ENCODE results near the gene GNG12.

GNG12 gene

DNA sequence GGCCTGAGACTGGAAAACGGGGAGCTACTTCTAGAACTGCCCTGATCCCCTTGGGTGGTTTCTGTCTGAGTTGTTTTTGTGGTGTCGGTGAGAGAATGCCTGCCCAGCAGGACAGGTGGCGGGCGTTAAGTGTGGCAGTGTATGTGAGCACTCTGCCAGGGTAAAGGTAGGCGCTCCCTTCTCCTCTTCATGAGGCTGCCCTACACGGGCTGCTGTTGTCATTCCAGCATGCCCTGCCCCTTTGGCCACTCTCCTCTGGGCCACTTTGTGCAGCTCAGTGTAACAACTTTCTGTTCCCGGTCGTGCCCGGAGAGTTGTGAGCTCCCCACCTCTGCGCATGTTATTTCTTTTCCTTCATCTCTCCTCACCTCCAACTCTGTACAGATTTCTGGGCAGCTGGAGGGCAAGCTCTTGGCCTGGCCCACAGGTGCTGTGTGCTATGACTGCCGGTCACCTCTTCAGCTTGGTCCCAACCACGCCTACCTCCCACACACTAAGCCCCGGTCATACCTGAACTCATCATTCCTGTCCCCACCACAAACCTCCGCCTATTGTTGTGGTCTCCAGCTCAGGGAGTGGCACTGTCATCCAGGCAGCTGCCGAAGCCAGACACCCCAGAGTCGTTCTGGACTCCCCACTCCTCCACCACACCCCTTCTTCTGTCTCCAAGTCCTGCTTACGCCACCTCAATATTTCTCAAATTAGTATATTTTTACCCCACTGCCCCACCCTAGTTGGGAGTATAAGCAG is 79.3 kb downstream of the GNG12 start:
- no peak for DNase-seq (ENCODE audit: low spot score)

DNA sequence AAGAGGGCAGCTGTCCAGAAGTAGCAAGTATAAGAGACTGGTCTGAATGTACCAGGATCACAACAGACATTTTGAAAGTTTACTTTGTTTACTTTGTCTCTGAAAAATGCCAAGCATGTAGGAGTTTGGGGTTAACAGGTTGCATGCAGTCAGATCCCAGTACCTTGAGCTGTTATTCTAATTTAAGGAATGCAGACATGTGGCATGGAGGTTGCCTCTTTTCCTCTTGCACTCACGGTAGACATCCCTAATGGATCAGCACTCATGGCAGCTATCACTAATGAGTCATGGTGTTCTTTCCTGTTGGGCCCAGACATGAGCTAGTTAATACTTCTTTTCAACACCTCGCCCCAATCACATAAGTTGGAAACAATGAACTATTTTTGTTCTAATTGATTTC is 81.0 kb downstream of the GNG12 start:
- DNase-seq (ENCODE audit: low spot score) = no peak

DNA sequence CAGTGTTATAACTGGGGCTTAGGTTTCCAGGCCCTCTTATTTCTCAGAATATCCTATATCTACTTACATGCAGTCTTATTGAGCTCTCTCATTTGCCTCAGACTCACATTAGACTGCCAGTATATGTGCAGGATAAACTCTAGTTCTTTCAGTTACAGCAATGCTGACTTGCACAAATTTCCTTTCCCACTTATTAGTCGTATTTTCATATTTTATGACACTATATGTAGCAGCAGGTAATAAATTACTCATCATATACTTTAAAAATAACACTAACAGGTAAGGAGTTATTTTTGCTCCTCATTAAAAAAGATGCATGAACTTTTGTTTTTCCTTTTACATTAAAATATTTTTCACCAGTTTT is 82.6 kb downstream of the GNG12 start:
- no peak for DNase-seq (ENCODE audit: low spot score)

DNA sequence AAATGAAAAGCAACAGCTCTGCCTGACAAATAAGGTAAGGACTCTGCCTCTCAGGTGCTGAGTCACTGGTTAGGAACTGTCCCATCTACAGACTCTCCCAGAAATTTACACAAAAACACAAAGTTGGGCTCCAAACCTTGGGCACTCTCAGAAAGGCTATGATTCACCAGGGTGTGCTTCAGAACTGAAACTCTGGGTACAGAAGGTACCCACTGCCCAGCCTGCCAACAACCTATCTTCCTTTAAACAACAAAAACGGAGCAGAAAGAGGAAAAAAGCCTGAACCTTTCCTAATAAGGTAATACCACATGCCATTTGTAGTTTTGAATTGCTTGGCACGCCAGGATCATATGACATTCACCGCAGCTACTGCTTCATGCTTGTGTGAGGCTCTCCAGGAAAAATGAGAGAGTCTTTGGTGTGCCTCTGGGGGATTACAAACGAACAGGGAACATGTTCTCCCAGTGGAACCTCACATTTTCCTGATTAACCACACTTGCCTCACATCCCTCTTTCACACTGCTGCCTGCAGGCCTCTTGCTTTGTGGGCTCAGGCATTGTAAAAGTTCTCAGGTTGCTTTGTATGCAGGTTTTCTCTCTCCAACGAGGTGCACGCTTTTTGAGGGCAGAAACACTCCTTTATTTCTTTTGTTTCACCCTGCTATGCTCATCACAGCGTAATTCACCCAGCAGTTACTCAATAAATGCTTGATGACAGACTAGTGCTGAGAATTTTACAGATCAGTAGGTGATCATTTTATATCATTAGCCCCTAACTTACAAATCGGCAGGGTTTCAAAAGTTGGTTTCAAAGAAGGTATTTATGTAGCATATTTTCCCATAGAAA is 83.2 kb downstream of the GNG12 start:
- DNase-seq (ENCODE audit: low spot score) = no peak

DNA sequence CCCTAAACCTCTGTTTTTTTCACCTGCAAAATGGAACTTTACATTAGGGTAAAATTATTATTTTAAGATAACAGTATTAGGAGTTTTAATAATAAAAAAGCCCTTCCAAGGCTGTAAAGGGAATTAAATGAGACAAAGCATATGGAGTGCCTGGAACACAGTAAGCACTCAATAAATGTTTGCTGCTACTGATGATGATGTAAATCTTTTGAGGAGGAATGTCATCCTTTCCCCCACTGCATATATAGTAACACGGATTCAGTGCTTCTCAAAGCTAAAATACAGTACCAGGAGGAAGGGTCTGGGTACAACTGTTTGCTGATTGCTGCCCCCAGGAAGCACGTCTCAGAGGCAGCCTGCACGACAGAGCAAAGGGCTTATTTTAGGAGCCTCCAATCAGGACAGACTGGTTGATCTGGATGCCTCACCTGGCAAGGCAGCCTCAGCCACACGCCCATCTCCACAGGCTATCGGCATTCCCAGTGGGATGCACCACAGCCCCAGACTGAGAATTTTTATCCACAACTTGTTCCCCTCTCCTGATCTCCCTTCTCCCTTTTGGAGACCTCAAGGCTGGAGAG is 83.9 kb downstream of the GNG12 start:
- DNase-seq (ENCODE audit: low spot score) = no peak

DNA sequence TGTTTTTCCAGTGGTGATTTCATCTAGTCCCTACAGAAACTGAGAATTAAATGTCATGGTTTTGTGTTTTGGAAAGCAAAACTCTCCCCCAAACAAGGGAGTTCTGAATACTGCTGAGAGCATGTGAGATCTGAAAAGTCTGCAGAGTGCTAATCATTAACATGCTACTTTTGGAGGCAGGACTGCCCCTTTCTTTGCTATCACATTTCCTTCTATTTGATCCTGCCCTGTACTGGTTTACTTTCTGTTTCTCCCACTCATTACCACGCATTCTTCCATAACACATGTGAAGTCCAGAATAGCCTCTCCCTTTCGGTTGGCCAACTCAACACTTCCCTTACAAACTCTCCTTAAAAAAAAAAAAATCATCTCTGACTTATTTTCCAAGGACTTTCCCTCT is 84.6 kb downstream of the GNG12 start:
- DNase-seq (ENCODE audit: low spot score) = peak; percentile 41

DNA sequence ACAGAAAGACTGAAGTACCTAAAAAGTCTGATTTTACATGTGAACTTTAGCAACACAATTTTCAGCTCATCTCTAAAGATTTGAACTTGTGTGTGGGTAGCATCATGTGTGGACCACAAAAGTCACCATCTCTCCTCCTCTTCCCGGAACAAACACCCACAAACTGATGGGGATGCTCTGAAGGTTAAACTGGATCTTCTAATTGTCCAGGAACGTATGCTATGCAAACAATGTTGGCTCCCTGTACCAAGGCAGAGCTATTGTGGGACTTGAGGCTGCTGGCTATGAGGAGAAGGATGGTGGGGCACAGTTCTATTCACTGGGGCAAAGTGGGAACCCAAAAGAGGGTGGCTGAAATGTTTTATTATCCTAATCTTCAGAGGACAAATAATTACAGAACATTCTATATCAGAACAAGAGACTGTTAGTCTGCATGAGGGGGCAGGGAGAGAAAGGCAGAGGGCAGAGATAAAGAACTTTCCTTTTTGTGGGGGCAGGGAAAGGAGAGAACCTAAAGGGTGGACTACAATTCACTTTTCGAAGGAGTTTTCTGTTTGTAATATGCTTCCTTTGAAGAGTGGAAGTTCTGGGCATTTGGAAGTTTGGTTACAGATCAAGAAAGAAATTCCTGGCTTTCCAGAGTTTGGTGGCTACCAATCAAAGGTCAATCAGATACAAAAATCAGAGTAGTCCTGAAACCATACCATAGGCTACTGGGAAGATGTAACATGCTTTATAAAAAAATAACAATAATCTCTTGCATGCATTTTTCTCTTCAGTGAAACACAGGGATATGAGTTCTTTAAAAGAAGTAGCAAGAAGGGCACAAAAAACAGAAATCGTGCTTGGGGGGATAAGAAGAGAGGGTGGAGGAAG is 85.4 kb downstream of the GNG12 start:
- no peak for DNase-seq (ENCODE audit: low spot score)

DNA sequence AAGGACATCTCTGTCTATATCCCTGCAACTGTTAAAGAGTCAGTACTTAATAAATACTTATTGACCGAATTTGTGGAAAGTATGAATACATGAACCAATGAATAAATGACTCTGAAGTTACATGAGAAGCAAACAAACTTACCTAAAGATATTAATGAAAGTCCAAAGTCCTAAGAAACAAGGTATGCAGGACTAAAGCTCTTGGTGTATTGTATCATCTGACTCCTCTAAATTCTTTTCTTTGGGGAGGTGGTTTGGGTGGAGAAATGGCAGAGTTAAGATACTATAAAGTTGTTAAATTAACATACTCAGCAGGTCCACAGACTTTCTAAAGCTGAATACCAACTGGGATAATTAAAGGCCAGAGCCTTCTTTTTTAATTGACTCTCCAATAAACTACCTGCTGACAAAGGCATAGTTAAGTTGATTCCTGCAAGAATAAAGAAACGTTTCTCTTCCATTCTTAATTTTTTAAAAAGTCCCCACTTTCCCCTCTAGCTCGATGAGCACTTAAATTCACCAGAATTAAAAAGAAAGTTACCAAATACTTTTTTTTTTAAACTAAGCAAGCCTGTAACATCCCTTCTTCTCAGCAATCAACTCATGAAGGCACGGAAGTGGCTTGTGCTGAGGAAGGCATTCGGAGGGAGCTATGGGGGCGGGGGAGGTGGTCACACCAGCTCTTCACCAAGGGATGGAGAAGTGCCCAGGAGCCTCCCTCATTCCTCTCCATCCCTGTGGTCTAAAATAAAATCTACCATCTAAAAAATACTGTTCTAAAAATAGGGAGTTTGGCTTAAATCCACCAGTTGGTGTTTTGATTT is 87.2 kb downstream of the GNG12 start:
- no peak for DNase-seq (ENCODE audit: low spot score)

DNA sequence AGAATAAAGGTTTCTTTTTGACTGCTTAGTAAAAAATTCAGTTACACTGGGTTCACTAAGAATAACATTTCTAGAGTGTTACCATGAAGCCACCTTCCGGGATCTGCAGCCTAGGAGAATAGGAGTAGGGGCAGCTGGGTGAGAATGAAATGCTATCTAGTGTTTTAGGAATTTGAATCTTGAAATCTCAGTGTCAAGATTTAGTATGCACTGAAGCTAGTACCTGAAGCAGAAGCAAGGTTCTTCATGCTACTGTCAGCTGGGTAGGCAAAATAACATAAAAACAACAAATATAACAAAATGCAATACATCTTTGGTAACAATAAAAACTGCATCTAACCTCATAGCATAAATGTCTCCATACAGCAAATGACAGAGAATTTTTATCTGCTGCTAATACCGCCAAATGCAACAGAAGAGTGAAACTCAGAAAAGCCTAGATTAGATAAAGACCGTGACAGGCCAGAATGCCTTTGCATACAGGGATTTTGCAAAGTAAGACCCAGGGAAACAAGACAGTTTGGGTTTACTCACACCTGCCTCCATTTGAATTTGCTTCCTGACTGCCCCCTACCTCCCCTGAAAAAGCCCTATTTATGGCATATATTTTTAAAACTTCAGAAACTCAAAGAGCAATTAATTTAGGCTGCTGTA is 90.1 kb downstream of the GNG12 start:
- DNase-seq (ENCODE audit: low spot score) = no peak

DNA sequence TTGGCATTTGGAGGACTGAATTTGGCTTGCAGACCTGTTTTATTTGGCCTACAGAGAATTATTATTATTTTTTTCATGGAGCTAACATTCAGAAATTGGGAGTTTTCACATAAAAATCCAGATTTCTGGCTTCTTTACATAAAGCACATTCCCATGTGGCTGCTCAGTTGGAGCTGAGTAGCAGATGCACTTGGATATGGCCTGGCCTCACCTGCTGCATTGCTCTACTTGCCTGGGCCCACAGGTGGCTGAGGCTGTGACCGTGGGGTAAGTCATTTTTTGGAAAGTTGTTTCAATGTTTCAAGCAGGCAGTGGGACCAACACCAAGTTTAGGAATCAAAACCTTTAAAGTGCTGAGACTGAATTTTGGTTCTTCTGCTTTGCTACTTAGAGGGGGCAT is 91.5 kb downstream of the GNG12 start:
- DNase-seq (ENCODE audit: low spot score) = no peak

DNA sequence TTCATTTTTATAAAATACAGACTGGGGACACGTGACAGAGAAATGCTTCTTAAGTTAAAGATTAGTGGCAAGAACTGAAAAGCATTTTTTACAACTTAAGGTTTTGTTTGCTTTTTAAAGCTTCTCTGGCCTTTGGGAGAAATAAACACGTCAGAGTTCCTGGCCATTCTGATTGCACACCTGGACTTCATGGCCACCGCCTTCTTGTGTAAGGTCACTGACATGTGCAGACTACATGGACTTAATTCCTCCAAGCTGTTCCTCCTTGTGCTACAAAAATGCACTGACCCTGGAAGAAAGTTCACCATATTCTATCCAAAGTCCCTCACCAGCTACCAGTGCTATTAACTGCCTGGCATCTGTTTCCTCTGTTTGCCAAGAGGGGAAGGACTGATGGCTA is 92.1 kb downstream of the GNG12 start:
- no peak for DNase-seq (ENCODE audit: low spot score)

DNA sequence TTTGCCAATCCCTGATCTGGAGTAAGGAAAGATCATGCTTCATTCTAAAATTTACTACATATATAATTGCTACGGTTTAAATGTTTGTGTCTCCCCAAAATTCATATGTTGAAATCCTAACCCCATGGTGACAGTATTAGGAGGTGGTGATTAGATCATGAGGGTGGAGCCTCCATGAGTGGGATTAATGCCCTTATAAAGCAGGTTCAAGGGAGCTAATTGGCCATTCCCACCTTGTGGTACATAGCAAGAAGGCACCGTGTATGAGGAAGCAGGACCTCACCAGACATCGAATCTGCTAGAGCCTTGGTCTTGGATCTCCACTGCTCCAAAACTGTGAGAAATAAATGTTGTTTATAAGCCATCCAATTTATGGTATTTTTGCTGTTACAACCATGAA is 92.7 kb downstream of the GNG12 start:
- no peak for DNase-seq (ENCODE audit: low spot score)

DNA sequence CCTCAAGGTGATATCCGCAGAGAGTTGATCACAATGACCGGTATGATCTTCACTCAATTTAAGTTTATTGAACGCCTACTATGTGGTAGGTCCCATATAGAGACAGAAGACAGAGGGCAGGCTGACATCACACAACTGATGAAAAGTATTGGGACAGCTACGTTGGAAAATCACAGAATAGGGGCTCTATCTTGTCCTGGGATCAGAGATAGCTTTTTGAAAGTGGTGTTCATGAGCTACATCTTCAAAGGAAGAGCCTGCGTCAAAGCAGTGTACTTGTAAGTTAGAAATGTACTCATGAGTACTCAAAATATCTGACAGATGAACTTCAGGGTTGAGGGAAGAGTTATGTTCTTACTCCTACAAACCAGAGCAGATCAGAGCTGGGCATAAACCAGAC is 93.9 kb downstream of the GNG12 start:
- DNase-seq (ENCODE audit: low spot score) = no peak

DNA sequence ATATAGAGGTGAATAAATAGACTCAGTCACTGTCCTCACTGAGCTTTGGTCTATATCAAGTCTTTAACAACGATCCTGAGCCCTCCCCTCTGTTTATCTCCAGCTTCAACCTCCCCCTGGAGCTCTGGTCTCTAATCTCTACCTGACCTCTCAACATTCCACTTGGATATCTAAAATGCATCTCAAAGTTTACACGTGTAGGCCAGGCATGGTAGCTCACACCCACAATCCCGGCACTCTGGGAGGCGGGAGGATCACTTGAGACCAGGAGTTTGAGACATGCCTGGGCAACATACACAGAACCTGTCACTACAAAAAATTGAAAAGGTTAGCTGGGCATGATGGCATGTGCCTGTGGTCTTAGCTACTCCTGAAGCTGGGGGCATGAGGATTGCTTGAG is 94.9 kb downstream of the GNG12 start:
- no peak for DNase-seq (ENCODE audit: low spot score)

DNA sequence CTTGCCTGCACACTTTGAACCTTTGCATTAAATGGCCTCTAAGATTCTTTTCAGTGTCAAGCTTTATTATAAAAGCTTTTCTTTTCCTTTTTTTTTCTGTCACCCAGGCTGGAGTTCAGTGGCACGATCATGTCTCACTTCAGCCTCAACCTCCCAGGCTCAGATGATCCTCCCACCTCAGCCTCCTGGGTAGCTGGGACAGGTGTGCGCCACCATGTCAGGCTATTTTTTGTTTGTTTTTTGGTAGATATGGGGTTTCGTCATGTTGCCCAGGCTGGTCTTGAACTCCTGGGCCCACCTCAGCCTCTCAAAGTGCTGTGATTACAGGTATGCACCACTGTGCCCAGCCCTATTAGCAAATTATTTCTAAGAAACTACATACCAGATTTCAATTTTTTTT is 95.4 kb downstream of the GNG12 start:
- no peak for DNase-seq (ENCODE audit: low spot score)

DNA sequence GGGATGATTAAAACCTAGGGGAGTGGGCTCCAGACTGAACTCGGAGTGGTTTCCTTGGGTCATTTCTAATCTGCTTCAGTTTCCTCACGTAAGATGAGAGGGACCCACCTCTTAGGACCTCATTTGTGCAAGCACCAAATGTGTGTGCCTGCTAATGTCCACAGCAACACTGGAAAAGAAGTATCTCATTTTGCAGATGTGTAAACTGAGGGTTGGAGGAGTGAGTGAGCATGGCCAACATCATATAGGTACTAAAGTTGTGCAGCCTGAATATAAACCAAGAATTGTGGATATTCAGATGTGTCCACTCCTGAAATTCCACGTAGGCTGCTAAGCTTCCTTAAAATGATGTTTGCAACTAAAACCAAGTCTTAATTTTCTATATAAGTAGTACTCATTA is 96.5 kb downstream of the GNG12 start:
- DNase-seq (ENCODE audit: low spot score) = no peak

DNA sequence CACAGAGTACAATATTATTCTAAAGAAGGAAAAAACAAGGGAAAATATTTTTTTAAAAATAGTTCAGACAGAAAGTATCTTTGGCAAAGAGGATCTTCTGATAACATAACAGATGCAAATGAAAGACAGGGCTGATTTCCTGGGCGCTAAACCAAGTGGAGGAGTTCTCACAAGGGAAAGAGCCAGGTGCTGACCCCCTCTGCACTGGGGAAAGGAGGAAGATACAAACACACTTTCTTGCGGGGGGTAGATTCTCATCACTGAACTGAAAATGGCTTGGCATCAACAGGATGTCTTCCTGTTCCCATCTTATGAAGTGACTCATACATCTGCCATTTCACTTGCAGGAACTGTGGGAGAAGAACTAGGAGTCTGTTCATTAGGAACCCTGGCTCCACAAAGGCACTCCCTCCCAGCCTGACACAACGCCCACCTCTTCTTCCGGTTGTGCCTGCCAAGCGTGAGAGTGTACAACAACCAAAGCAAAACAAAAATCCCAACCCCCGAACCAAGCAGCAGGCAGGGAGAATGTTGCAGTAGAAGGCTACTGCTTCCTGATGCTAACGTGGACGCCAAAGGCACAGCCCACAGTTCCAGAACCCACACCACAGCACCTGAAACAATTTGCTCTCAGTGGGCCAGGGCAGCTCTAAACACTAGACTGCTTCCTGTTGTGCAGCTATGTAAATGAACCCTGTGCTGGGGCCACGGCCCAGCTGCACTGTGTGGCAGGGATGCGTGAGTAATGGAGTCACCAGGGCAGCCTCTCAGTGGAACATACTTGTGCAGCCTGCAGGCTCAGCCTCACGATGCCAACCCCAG is 97.2 kb downstream of the GNG12 start:
- no peak for DNase-seq (ENCODE audit: low spot score)

DNA sequence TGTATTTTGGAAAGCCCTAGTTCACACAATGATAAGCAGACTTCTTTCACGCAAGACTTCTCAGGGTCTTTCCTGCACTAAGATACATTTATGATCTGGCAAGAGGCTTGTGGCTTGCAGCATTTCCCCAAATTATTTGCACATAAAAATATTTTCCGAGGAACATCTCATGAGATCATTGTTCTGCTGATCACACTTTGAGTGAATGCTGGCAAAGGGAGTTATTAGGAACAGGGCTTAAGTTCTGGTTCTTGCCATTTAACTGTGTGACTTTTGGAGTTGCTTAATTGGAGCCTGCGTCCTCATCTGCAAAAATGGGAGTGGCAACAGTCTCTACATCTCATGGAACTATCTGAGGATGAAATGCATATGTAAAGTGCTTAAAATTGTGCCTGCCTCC is 98.1 kb downstream of the GNG12 start:
- DNase-seq (ENCODE audit: low spot score) = no peak

DNA sequence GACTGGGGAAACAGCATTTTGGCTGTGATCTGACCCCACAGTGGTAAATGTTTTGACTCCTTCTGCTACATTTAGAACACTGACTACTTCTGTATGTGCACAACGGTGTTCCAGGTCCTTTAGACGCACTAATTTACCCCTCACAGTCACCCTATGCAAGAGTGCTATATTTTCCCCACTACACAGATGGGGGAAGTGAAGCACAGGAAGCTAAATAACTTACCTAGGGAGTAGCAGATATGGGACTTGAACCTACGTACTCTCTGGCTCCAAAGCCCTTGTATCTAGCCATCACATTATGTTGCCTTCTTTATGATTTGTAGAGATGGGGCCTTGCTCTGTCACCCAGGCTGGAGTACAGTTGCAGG is 99.0 kb downstream of the GNG12 start:
- DNase-seq (ENCODE audit: low spot score) = no peak

DNA sequence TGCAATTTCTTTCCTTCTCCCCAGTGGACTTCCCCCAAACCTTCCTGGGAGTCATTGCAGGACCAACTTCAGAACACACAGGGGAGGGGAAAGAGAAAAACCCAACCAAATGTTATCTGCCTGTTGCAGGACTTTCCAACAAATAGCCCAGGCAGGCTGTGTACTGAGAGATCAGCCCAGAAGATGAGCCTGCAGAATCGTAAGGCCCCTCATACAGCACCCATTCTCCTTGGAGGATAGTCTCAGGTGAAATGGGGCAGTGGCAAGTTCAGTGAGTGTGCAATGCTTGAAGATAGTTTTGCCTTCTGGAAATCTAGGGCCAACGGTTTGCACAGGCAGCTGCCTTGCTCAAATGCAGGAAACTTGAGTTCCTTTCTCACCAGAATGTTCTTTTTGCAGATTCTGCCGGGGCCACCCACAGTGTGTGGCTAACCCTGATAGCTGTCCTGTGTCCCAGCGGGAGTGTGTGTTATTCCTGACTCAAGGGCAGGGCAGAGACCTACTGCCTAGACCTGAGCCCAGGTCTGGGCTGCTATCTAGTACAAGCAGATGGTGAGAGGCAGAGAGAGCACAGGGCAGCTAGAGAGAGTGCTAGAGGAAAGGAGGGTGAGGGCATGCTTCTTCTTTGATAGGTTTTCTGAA is 99.5 kb downstream of the GNG12 start:
- DNase-seq (ENCODE audit: low spot score) = no peak
